Measurements from ENCODE around the gene HERC2. TPM values are rescaled to one million over a fixed set of nuclear protein-coding genes. Genes with fewer than 3 reads are reported as not detected.

HERC2 gene
- total RNA-seq, 1 experiment from 2014 or later = 69.7 TPM

DNA sequence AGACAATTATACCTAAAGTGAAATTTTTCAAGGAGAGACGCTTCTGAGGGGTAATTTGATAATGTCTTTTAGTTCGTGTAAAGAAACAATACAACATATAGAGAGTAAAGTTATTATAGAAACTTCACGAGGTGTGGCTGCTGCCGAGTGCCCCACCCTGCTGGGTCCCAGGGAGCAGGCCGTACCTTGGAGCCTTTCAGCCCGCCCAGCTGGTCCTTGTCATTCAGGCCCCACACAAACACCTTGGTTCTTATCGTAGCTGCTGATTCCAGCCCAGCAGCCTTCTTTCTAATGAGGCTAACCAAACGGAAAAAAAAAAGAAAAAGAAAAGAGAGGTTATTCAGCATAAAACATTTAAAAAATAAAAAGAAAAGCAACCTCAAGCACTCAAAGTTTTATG lies 139.8 kb downstream of the HERC2 start:
- CTCF ChIA-PET = no interaction called here
- no peak for ATAC-seq
- Histone ChIP-seq H3K4me1 (ENCODE audit: control insufficient read depth, insufficient read depth, low read length) (no peaks in the 10 kb centered on the region), H3K36me3 (ENCODE audit: control insufficient read depth, insufficient read depth, low read length) (peaks cover 12% of the 10 kb centered on the region; the same call in 1 of the 2 replicates), H3K9me3 (ENCODE audit: control insufficient read depth, insufficient read depth, low read depth, low read length) (no peaks in the 10 kb centered on the region), H3K4me3 (ENCODE audit: low read depth in 2 of 2, low read length in 2 of 2) (no peak overlapping the region), H3K27me3 (ENCODE audit: control insufficient read depth, insufficient read depth, low read length) (no peaks in the 10 kb centered on the region), H3K27ac (ENCODE audit: low read length) (no peak overlapping the region)
- in situ Hi-C loops (cut with HindIII; ENCODE audit: low pct_unique_long_range_greater_than_20kb, low sequenced_read_pairs) (no loop called here), intact Hi-C loops (cut with micrococcal nuclease; ENCODE audit: unreplicated experiment) (no loop called here)
- POLR2A ChIA-PET = no interaction called here
- TF ChIP-seq, protein P1, sequence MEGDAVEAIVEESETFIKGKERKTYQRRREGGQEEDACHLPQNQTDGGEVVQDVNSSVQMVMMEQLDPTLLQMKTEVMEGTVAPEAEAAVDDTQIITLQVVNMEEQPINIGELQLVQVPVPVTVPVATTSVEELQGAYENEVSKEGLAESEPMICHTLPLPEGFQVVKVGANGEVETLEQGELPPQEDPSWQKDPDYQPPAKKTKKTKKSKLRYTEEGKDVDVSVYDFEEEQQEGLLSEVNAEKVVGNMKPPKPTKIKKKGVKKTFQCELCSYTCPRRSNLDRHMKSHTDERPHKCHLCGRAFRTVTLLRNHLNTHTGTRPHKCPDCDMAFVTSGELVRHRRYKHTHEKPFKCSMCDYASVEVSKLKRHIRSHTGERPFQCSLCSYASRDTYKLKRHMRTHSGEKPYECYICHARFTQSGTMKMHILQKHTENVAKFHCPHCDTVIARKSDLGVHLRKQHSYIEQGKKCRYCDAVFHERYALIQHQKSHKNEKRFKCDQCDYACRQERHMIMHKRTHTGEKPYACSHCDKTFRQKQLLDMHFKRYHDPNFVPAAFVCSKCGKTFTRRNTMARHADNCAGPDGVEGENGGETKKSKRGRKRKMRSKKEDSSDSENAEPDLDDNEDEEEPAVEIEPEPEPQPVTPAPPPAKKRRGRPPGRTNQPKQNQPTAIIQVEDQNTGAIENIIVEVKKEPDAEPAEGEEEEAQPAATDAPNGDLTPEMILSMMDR (IDR thresholded peaks at IDR 0.05) = no peak
- TF ChIP-seq TCF7L2 (IDR thresholded peaks at IDR 0.05; ENCODE audit: low read depth, low read length) (no peak), SIN3A (IDR thresholded peaks at IDR 0.05; ENCODE audit: borderline replicate concordance, insufficient read depth, low read depth, low read length) (no peak), POLR2AphosphoS5 (IDR thresholded peaks at IDR 0.05; ENCODE audit: low read depth, low read length) (no peak)
- TF ChIP-seq, protein P2, sequence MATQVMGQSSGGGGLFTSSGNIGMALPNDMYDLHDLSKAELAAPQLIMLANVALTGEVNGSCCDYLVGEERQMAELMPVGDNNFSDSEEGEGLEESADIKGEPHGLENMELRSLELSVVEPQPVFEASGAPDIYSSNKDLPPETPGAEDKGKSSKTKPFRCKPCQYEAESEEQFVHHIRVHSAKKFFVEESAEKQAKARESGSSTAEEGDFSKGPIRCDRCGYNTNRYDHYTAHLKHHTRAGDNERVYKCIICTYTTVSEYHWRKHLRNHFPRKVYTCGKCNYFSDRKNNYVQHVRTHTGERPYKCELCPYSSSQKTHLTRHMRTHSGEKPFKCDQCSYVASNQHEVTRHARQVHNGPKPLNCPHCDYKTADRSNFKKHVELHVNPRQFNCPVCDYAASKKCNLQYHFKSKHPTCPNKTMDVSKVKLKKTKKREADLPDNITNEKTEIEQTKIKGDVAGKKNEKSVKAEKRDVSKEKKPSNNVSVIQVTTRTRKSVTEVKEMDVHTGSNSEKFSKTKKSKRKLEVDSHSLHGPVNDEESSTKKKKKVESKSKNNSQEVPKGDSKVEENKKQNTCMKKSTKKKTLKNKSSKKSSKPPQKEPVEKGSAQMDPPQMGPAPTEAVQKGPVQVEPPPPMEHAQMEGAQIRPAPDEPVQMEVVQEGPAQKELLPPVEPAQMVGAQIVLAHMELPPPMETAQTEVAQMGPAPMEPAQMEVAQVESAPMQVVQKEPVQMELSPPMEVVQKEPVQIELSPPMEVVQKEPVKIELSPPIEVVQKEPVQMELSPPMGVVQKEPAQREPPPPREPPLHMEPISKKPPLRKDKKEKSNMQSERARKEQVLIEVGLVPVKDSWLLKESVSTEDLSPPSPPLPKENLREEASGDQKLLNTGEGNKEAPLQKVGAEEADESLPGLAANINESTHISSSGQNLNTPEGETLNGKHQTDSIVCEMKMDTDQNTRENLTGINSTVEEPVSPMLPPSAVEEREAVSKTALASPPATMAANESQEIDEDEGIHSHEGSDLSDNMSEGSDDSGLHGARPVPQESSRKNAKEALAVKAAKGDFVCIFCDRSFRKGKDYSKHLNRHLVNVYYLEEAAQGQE (IDR thresholded peaks at IDR 0.05; ENCODE audit: insufficient read depth in 1 of 2, low read depth in 2 of 2, low read length in 1 of 2) = no peak
- no peak for DNase-seq (ENCODE audit: low read depth, low spot score)
- no TSS peak for BruUV-seq (replicated peaks)

DNA sequence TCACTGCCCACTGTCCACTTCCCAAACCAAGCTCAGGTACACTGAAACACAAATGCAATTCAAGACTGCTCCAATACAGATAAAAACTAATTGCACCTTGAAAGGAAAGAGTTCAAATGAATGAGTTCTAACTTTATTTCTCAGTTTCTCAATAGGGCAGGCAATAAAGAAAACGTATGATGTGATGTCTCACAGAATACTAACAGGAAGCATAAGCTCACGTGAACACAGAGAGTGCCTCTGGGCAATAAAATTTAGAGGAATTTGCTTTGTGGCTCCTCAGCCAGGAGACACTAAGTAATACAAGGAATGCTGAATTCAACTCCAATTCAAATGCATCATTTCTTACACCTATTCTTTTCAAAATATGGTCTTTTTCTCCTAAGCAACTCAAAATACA lies 140.6 kb downstream of the HERC2 start:
- no peak for DNase-seq (ENCODE audit: low read depth, low spot score)

More for the DNA sequence above, 140.6 kb downstream of the HERC2 start:
- no peak overlapping the region for H3K4me3 ChIP-seq (ENCODE audit: low read depth in 2 of 2, low read length in 2 of 2)
- POLR2A ChIA-PET = no interaction called here
- H3K27me3 ChIP-seq (ENCODE audit: control insufficient read depth, insufficient read depth, low read length) = no peaks in the 10 kb centered on the region
- no peaks in the 10 kb centered on the region for H3K9me3 ChIP-seq (ENCODE audit: control insufficient read depth, insufficient read depth, low read depth, low read length)
- no peak overlapping the region for H3K27ac ChIP-seq (ENCODE audit: low read length)
- CTCF ChIA-PET = no interaction called here
- TF ChIP-seq POLR2AphosphoS5 (IDR thresholded peaks at IDR 0.05; ENCODE audit: low read depth, low read length) = no peak
- TF ChIP-seq, protein P1 (IDR thresholded peaks at IDR 0.05) = no peak
- TF ChIP-seq TCF7L2 (IDR thresholded peaks at IDR 0.05; ENCODE audit: low read depth, low read length) = no peak
- TF ChIP-seq, protein P2 (IDR thresholded peaks at IDR 0.05; ENCODE audit: insufficient read depth in 1 of 2, low read depth in 2 of 2, low read length in 1 of 2) = no peak
- no peak for TF ChIP-seq SIN3A (IDR thresholded peaks at IDR 0.05; ENCODE audit: borderline replicate concordance, insufficient read depth, low read depth, low read length)
- intact Hi-C loops (cut with micrococcal nuclease; ENCODE audit: unreplicated experiment) (no loop called here), in situ Hi-C loops (cut with HindIII; ENCODE audit: low pct_unique_long_range_greater_than_20kb, low sequenced_read_pairs) (no loop called here)
- H3K4me1 ChIP-seq (ENCODE audit: control insufficient read depth, insufficient read depth, low read length) = no peaks in the 10 kb centered on the region
- BruUV-seq (replicated peaks) = no TSS peak
- no peak for ATAC-seq
- H3K36me3 ChIP-seq (ENCODE audit: control insufficient read depth, insufficient read depth, low read length) = peaks cover 12% of the 10 kb centered on the region; the same call in 1 of the 2 replicates
